Measurements from ENCODE around the gene INPP5E.

GRCh38 chr9:136470356-136470755, 30.7 kb upstream of the INPP5E start:
- no peak for TF ChIP-seq CTCF (IDR thresholded peaks at IDR 0.05)
- no peak for TF ChIP-seq POLR2A (IDR thresholded peaks at IDR 0.05)
